ENCODE data around the gene PDZD11. TPM values are rescaled to one million over a fixed set of nuclear protein-coding genes. Genes with fewer than 3 reads are reported as not detected.
"Not testable (repeated sequence)": the region's sequence is repeated elsewhere in the genome, so short reads cannot be mapped to it uniquely, and the experiment has no call there.

PDZD11 gene
- total RNA-seq, result 10 to 100 TPM; 13.2 to 14.5 TPM
- polyA plus RNA-seq, result 10 to 100 TPM; 27.5 to 36.1 (median 29.2) TPM
- total RNA-seq, result 2.5 to 9.5 (median 7.4) reads per million in 6 experiments

GRCh38 chrX:70289793-70290770, at the start of gene PDZD11, which contains the start of gene KIF4A:
Gene PDZD11, minus strand, starts transcription at chrX:70289927. Its CDS starts 586 bp downstream, at chrX:70289341.
Gene KIF4A, plus strand, starts transcription at chrX:70290104. Its CDS starts 355 bp downstream, at chrX:70290459.
- POLR2A ChIA-PET, result interaction anchor here (1.2 kb wide), 1 partner anchor 156 kb away, joined by 9 read pairs; the partner anchor contains the start of gene IGBP1
- ATAC-seq (peak; percentile 97 to 99), DNase-seq (peak; percentile 47 to 83 (median 62))
- Mint-ChIP-seq H3K36me3 (peaks cover 0 to 13% (median 1%) of the 10 kb centered on the region in 3 donors), H3K4me1 (peaks cover 0 to 17% (median 9%) of the 10 kb centered on the region in 4 donors), H3K27me3 (no peaks in the 10 kb centered on the region), H3K27ac (peak within 1 kb of the TSS; percentile 37 to 92 (median 86)), H3K4me3 (peak within 1 kb of the TSS; percentile 81 to 90 (median 86)), H3K9me3 (no peaks in the 10 kb centered on the region)

- Mint-ChIP-seq H3K4me1 (no peaks in the 10 kb centered on the region), H3K27me3 (no peaks in the 10 kb centered on the region), H3K27ac (no peak overlapping the region), H3K36me3 (no peaks in the 10 kb centered on the region), H3K4me3 (no peak overlapping the region), H3K9me3 (no peaks in the 10 kb centered on the region)
- no peak for DNase-seq
- no peak for ATAC-seq
- POLR2A ChIA-PET, result no interaction called here
Measured at GRCh38 chrX:70338290-70338689, 48.6 kb upstream of the PDZD11 start.

GRCh38 chrX:70336767-70337166, 47.0 kb upstream of the PDZD11 start:
- POLR2A ChIA-PET, result no interaction called here

GRCh38 chrX:70332600-70332999, 42.9 kb upstream of the PDZD11 start:
- Mint-ChIP-seq H3K4me1 (no peaks in the 10 kb centered on the region), H3K36me3 (no peaks in the 10 kb centered on the region), H3K9me3 (no peaks in the 10 kb centered on the region), H3K4me3 (no peak overlapping the region), H3K27me3 (peaks cover 0 to 5% (median 0%) of the 10 kb centered on the region in 5 donors), H3K27ac (no peak overlapping the region)
- no peak for DNase-seq
- no peak for ATAC-seq
- POLR2A ChIA-PET, result no interaction called here

More at GRCh38 chrX:70336767-70337166, 47.0 kb upstream of the PDZD11 start:
- DNase-seq, result no peak
- H3K27me3 Mint-ChIP-seq, result peaks cover 0 to 5% (median 0%) of the 10 kb centered on the region in 5 donors
- H3K4me1 Mint-ChIP-seq, result no peaks in the 10 kb centered on the region
- no peak for ATAC-seq
- H3K9me3 Mint-ChIP-seq, result no peaks in the 10 kb centered on the region
- H3K4me3 Mint-ChIP-seq, result no peak overlapping the region
- no peaks in the 10 kb centered on the region for H3K36me3 Mint-ChIP-seq
- H3K27ac Mint-ChIP-seq, result no peak overlapping the region

GRCh38 chrX:70331161-70331560, 41.4 kb upstream of the PDZD11 start:
- peaks cover 0 to 5% (median 0%) of the 10 kb centered on the region in 5 donors for H3K27me3 Mint-ChIP-seq
- H3K9me3 Mint-ChIP-seq, result no peaks in the 10 kb centered on the region
- no peak for DNase-seq
- ATAC-seq, result no peak
- no peak overlapping the region for H3K4me3 Mint-ChIP-seq
- POLR2A ChIA-PET, result no interaction called here
- H3K27ac Mint-ChIP-seq, result no peak overlapping the region
- no peaks in the 10 kb centered on the region for H3K36me3 Mint-ChIP-seq
- no peaks in the 10 kb centered on the region for H3K4me1 Mint-ChIP-seq

- POLR2A ChIA-PET, result interaction anchor here (0.7 kb wide), 1 partner anchor 99 kb away, joined by 3 read pairs; the partner anchor contains the start of gene GDPD2
- Mint-ChIP-seq H3K4me1 (no peaks in the 10 kb centered on the region), H3K36me3 (no peaks in the 10 kb centered on the region), H3K9me3 (no peaks in the 10 kb centered on the region), H3K4me3 (no peak overlapping the region), H3K27me3 (peaks cover 0 to 3% (median 0%) of the 10 kb centered on the region in 5 donors), H3K27ac (no peak overlapping the region)
- no peak for ATAC-seq
- no peak for DNase-seq
Measured at GRCh38 chrX:70324326-70324725, 34.6 kb upstream of the PDZD11 start.

GRCh38 chrX:70323628-70324027, 33.9 kb upstream of the PDZD11 start:
- not testable (repeated sequence) for H3K4me1 Mint-ChIP-seq, H3K9me3 Mint-ChIP-seq, H3K36me3 Mint-ChIP-seq, ATAC-seq, H3K4me3 Mint-ChIP-seq, DNase-seq, H3K27me3 Mint-ChIP-seq, H3K27ac Mint-ChIP-seq
- POLR2A ChIA-PET, result interaction anchor here (0.7 kb wide), 1 partner anchor 100 kb away, joined by 3 read pairs; the partner anchor contains the start of gene GDPD2

- no peak overlapping the region for H3K27ac Mint-ChIP-seq
- H3K4me1 Mint-ChIP-seq, result no peaks in the 10 kb centered on the region
- H3K36me3 Mint-ChIP-seq, result no peaks in the 10 kb centered on the region
- ATAC-seq (no peak), DNase-seq (no peak)
- no peaks in the 10 kb centered on the region for H3K9me3 Mint-ChIP-seq
- POLR2A ChIA-PET, result no interaction called here
- H3K27me3 Mint-ChIP-seq, result peaks cover 0 to 3% (median 0%) of the 10 kb centered on the region in 5 donors
- no peak overlapping the region for H3K4me3 Mint-ChIP-seq
Measured at GRCh38 chrX:70322784-70323183, 33.1 kb upstream of the PDZD11 start.

- ATAC-seq (no peak), DNase-seq (no peak)
- Mint-ChIP-seq H3K9me3 (no peaks in the 10 kb centered on the region), H3K36me3 (no peaks in the 10 kb centered on the region), H3K27me3 (peaks cover 0 to 3% (median 0%) of the 10 kb centered on the region in 5 donors), H3K4me1 (no peaks in the 10 kb centered on the region), H3K4me3 (no peak overlapping the region), H3K27ac (no peak overlapping the region)
- POLR2A ChIA-PET, result no interaction called here
Measured at GRCh38 chrX:70313503-70313902, 23.8 kb upstream of the PDZD11 start.

- no peak overlapping the region for H3K4me3 Mint-ChIP-seq
- POLR2A ChIA-PET, result no interaction called here
- no peaks in the 10 kb centered on the region for H3K9me3 Mint-ChIP-seq
- no peaks in the 10 kb centered on the region for H3K36me3 Mint-ChIP-seq
- no peak for ATAC-seq
- H3K4me1 Mint-ChIP-seq, result no peaks in the 10 kb centered on the region
- peaks cover 0 to 3% (median 0%) of the 10 kb centered on the region in 5 donors for H3K27me3 Mint-ChIP-seq
- H3K27ac Mint-ChIP-seq, result no peak overlapping the region
- DNase-seq, result no peak
Measured at GRCh38 chrX:70301716-70302115, 12.0 kb upstream of the PDZD11 start.

- ATAC-seq (no peak), DNase-seq (no peak)
- POLR2A ChIA-PET, result no interaction called here
- Mint-ChIP-seq H3K4me1 (peaks cover 0 to 16% (median 9%) of the 10 kb centered on the region in 4 donors), H3K9me3 (no peaks in the 10 kb centered on the region), H3K27ac (no peak overlapping the region), H3K27me3 (no peaks in the 10 kb centered on the region), H3K4me3 (no peak overlapping the region), H3K36me3 (no peaks in the 10 kb centered on the region)
Measured at GRCh38 chrX:70293621-70294020, 3.9 kb upstream of the PDZD11 start.

- Mint-ChIP-seq H3K4me1 (peaks cover 0 to 17% (median 9%) of the 10 kb centered on the region in 4 donors), H3K27ac (no peak overlapping the region), H3K4me3 (no peak overlapping the region), H3K9me3 (no peaks in the 10 kb centered on the region), H3K36me3 (peaks cover 0 to 2% (median 0%) of the 10 kb centered on the region in 3 donors), H3K27me3 (no peaks in the 10 kb centered on the region)
- ATAC-seq, result no peak
- no peak for DNase-seq
- POLR2A ChIA-PET, result no interaction called here
Measured at GRCh38 chrX:70292788-70293187, 3.1 kb upstream of the PDZD11 start.
